ENCODE data around the gene NFS1.

Gene NFS1

GRCh38 chr20:35730583-35731468 is 31.7 kb upstream of the NFS1 start:
- no peak overlapping the region for H3K4me3 ChIP-seq (ENCODE audit: low read depth in 1 of 2, low read length in 1 of 2)
- H3K27ac ChIP-seq: peak overlapping the region; percentile 11
- H3K4me1 ChIP-seq (ENCODE audit: control insufficient read depth in 1 of 2, insufficient read depth in 1 of 2, low read depth in 1 of 2, low read length in 1 of 2): peaks cover 8 to 19% of the 10 kb centered on the region in 2 experiments
- TF ChIP-seq CTCF (IDR thresholded peaks at IDR 0.05): no peak
- H3K36me3 ChIP-seq: peaks cover 100% of the 10 kb centered on the region
- no peaks in the 10 kb centered on the region for H3K9me3 ChIP-seq
- no peaks in the 10 kb centered on the region for H3K27me3 ChIP-seq

GRCh38 chr20:35729836-35730582 is 30.9 kb upstream of the NFS1 start:
- no peak for TF ChIP-seq CTCF (IDR thresholded peaks at IDR 0.05)
- Histone ChIP-seq H3K9me3 (no peaks in the 10 kb centered on the region), H3K27me3 (no peaks in the 10 kb centered on the region), H3K4me3 (ENCODE audit: low read depth in 1 of 2, low read length in 1 of 2) (no peak overlapping the region), H3K4me1 (ENCODE audit: control insufficient read depth in 1 of 2, insufficient read depth in 1 of 2, low read depth in 1 of 2, low read length in 1 of 2) (peaks cover 8 to 19% of the 10 kb centered on the region in 2 experiments), H3K36me3 (peaks cover 100% of the 10 kb centered on the region), H3K27ac (peak overlapping the region; percentile 2)

- Histone ChIP-seq H3K36me3 (peaks cover 100% of the 10 kb centered on the region), H3K9me3 (no peaks in the 10 kb centered on the region), H3K4me1 (ENCODE audit: control insufficient read depth in 1 of 2, insufficient read depth in 1 of 2, low read depth in 1 of 2, low read length in 1 of 2) (peaks cover 5 to 19% of the 10 kb centered on the region in 2 experiments), H3K27me3 (no peaks in the 10 kb centered on the region), H3K27ac (peak overlapping the region; percentile 2), H3K4me3 (ENCODE audit: low read depth in 1 of 2, low read length in 1 of 2) (no peak overlapping the region)
- no peak for TF ChIP-seq CTCF (IDR thresholded peaks at IDR 0.05)
These were observed 30.2 kb upstream of the NFS1 start for GRCh38 chr20:35729283-35729807.

- peaks cover 5 to 19% of the 10 kb centered on the region in 2 experiments for H3K4me1 ChIP-seq (ENCODE audit: control insufficient read depth in 1 of 2, insufficient read depth in 1 of 2, low read depth in 1 of 2, low read length in 1 of 2)
- H3K4me3 ChIP-seq (ENCODE audit: low read depth in 1 of 2, low read length in 1 of 2): no peak overlapping the region
- no peaks in the 10 kb centered on the region for H3K9me3 ChIP-seq
- no peaks in the 10 kb centered on the region for H3K27me3 ChIP-seq
- peaks cover 100% of the 10 kb centered on the region for H3K36me3 ChIP-seq
- no peak for TF ChIP-seq CTCF (IDR thresholded peaks at IDR 0.05)
- H3K27ac ChIP-seq: peak overlapping the region; percentile 61
These were observed 27.9 kb upstream of the NFS1 start for GRCh38 chr20:35726842-35727711.

Data from neutrophil (primary cell).